Lung microvascular endothelial cell (primary cell): ENCODE measurements around the gene ZCCHC3. TPM values are rescaled to one million over a fixed set of nuclear protein-coding genes. Genes with fewer than 3 reads are reported as not detected.

Source experiments
- DNase-seq, 2 donors: peaks; one replicate each; pipeline versions ENCODE4 v3.0.0 to v3.0.0-alpha.2; 2010; ENCODE audit warnings: low read depth in 2 of 2
- total RNA-seq: library from RNA; depleted of rRNA; stranded (reverse); fragments of >200 nt; gene quantifications from 2 replicates; pipeline ENCODE4 v1.2.1, GENCODE V29; 2014

Gene ZCCHC3
- total RNA-seq, 1 donor from 2014 or later: 19.0 TPM

GRCh38 chr20:346033-346639 is 48.8 kb downstream of the ZCCHC3 start:
- no peak for DNase-seq

GRCh38 chr20:346640-347316 is 49.4 kb downstream of the ZCCHC3 start, which contains the start of gene NRSN2:
NRSN2 (plus strand) TSS chr20:347111; CDS start chr20:349644, 2,533 bp downstream.
- peak; percentile 58 to 66 for DNase-seq

- no peak for DNase-seq
These were observed 49.9 kb downstream of the ZCCHC3 start for GRCh38 chr20:347317-347639.

DNA sequence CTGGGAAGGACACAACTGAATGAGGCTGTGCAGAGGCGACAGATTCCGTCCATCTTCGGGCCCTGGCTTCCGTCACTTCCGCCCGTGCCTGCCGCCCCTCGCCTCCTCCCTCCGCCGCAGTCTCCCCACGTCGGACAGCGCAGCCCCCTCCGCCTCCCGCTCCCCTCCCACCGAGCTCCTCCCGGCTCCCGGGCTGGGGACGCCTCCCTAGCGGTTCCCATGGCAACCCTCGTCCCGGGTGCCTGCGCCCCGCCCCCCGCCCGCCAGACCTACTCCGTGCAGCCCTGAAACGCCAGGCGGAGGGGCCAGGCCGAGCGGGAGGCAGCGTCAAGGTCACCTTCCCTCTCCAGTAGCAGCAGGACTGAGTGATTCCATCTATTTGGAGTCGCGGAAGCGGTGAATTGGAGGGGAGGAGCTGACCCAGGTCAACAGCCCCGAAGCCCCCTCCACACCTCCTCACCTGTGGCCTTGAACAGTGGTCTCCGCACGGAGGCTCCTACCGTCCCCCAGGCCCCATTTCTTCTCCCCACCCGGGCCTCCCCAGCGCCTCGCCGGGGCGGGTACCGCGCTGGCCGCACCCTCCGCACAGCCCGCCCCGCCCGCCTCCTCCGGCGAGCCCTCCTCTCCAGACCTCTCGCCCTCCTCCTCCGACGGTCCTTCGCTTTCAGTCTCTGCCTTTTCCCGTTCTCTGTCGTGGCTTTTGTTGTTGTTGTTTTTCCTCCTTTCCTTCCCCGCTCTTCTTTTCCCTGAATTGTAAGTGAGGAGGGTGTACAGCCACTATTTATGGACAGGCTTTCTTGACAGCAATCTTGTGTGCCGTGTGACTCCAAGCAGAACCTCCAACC is 50.5 kb downstream of the ZCCHC3 start:
- peak; percentile 87 to 90 for DNase-seq

- no peak for DNase-seq
These were observed 51.8 kb downstream of the ZCCHC3 start for GRCh38 chr20:348972-349841.

Other genes starting within 250 kb of the ZCCHC3 start
- gene DEFB125, start 209.9 kb upstream of the ZCCHC3 start, total RNA-seq: not detected in 2 replicates
- gene DEFB126, start 155.0 kb upstream of the ZCCHC3 start, total RNA-seq: not detected in 2 replicates
- gene DEFB127, start 140.1 kb upstream of the ZCCHC3 start, total RNA-seq: not detected in 2 replicates
- gene DEFB128, start 107.9 kb upstream of the ZCCHC3 start, total RNA-seq: not detected in 2 replicates
- not detected in 2 replicates for gene DEFB129, start 70.3 kb upstream of the ZCCHC3 start, total RNA-seq
- gene DEFB132, start 39.8 kb upstream of the ZCCHC3 start, total RNA-seq: not detected in 2 replicates
- gene C20orf96, start 6.8 kb upstream of the ZCCHC3 start, total RNA-seq: 1.4 and 2.4 TPM in 2 replicates
- gene SOX12, start 28.0 kb downstream of the ZCCHC3 start, total RNA-seq: 2.2 and 2.8 TPM in 2 replicates
- 9.7 and 9.8 TPM in 2 replicates for gene NRSN2, start 49.5 kb downstream of the ZCCHC3 start, total RNA-seq
- gene TRIB3, start 83.2 kb downstream of the ZCCHC3 start, total RNA-seq: 26.6 and 36.1 TPM in 2 replicates
- gene RBCK1, start 110.7 kb downstream of the ZCCHC3 start, total RNA-seq: 46.4 and 76.6 TPM in 2 replicates
- 12.6 and 16.9 TPM in 2 replicates for gene TBC1D20, start 165.0 kb downstream of the ZCCHC3 start, total RNA-seq
- gene CSNK2A1, start 246.2 kb downstream of the ZCCHC3 start, total RNA-seq: 63.0 and 74.8 TPM in 2 replicates